ENCODE measurements around the gene PLIN5.
"Not testable (repeated sequence)": the region's sequence is repeated elsewhere in the genome, so short reads cannot be mapped to it uniquely, and the experiment has no call there.

Gene PLIN5

GRCh38 chr19:4543842-4544647, 9.0 kb upstream of the PLIN5 start:
- DNase-seq (ENCODE audit: low read depth): no peak

GRCh38 chr19:4542896-4543841, 8.1 kb upstream of the PLIN5 start:
- DNase-seq (ENCODE audit: low read depth): no peak

GRCh38 chr19:4541806-4542145, 6.8 kb upstream of the PLIN5 start:
- not testable (repeated sequence) for DNase-seq (ENCODE audit: low read depth)

- no peak for DNase-seq (ENCODE audit: low read depth)
Observed at GRCh38 chr19:4541114-4541805, 6.2 kb upstream of the PLIN5 start.

- DNase-seq (ENCODE audit: low read depth): no peak
Observed at GRCh38 chr19:4539693-4540581, 4.9 kb upstream of the PLIN5 start, which contains the start of gene LRG1. LRG1 (minus strand) TSS chr19:4540036; CDS start chr19:4540013, 23 bp downstream.

- DNase-seq (ENCODE audit: low read depth): no peak
Observed at GRCh38 chr19:4539169-4539692, 4.2 kb upstream of the PLIN5 start.

- no peak for DNase-seq (ENCODE audit: low read depth)
Observed at GRCh38 chr19:4538601-4538954, 3.6 kb upstream of the PLIN5 start.

GRCh38 chr19:4537953-4538600, 3.1 kb upstream of the PLIN5 start:
- no peak for DNase-seq (ENCODE audit: low read depth)

GRCh38 chr19:4536798-4537197, 1.8 kb upstream of the PLIN5 start:
- DNase-seq (ENCODE audit: low read depth): no peak

- DNase-seq (ENCODE audit: low read depth): no peak
Observed at GRCh38 chr19:4533835-4534424, 1.1 kb downstream of the PLIN5 start.

GRCh38 chr19:4533334-4533733, 1.7 kb downstream of the PLIN5 start:
- DNase-seq (ENCODE audit: low read depth): no peak

- DNase-seq (ENCODE audit: low read depth): no peak
Observed at GRCh38 chr19:4531562-4532165, 3.4 kb downstream of the PLIN5 start.

GRCh38 chr19:4529924-4530522, 5.0 kb downstream of the PLIN5 start:
- no peak for DNase-seq (ENCODE audit: low read depth)

- DNase-seq (ENCODE audit: low read depth): no peak
Observed at GRCh38 chr19:4528843-4529242, 6.2 kb downstream of the PLIN5 start.

GRCh38 chr19:4527377-4527776, 7.6 kb downstream of the PLIN5 start:
- DNase-seq (ENCODE audit: low read depth): not testable (repeated sequence)

- DNase-seq (ENCODE audit: low read depth): no peak
Observed at GRCh38 chr19:4525563-4526002, 9.4 kb downstream of the PLIN5 start.

GRCh38 chr19:4524808-4525562, 10.0 kb downstream of the PLIN5 start:
- DNase-seq (ENCODE audit: low read depth): no peak

- no peak for DNase-seq (ENCODE audit: low read depth)
Observed at GRCh38 chr19:4523306-4524110, 11.5 kb downstream of the PLIN5 start.

Measured in HS-5 (cell line).